Measurements from ENCODE around the gene CHD5.

The CHD5 gene

GRCh38 chr1:6084781-6085495 is 95.2 kb downstream of the CHD5 start:
- DNase-seq (ENCODE audit: extremely low read depth, insufficient read length): no peak
- no peak overlapping the region for H3K4me3 ChIP-seq (replicated peaks; ENCODE audit: low read depth, low read length)
- TF ChIP-seq, protein P1, sequence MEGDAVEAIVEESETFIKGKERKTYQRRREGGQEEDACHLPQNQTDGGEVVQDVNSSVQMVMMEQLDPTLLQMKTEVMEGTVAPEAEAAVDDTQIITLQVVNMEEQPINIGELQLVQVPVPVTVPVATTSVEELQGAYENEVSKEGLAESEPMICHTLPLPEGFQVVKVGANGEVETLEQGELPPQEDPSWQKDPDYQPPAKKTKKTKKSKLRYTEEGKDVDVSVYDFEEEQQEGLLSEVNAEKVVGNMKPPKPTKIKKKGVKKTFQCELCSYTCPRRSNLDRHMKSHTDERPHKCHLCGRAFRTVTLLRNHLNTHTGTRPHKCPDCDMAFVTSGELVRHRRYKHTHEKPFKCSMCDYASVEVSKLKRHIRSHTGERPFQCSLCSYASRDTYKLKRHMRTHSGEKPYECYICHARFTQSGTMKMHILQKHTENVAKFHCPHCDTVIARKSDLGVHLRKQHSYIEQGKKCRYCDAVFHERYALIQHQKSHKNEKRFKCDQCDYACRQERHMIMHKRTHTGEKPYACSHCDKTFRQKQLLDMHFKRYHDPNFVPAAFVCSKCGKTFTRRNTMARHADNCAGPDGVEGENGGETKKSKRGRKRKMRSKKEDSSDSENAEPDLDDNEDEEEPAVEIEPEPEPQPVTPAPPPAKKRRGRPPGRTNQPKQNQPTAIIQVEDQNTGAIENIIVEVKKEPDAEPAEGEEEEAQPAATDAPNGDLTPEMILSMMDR (IDR thresholded peaks at IDR 0.05; ENCODE audit: insufficient read depth, low read length, poor library complexity, severe bottlenecking): no peak

GRCh38 chr1:6083801-6084446 is 96.2 kb downstream of the CHD5 start:
- DNase-seq (ENCODE audit: extremely low read depth, insufficient read length): no peak
- H3K27me3 ChIP-seq (replicated peaks; ENCODE audit: control insufficient read depth, insufficient read depth, low read length): no peaks in the 10 kb centered on the region
- peaks cover 19% of the 10 kb centered on the region for H3K36me3 ChIP-seq (ENCODE audit: control insufficient read depth, insufficient read depth, low read length)
- TF ChIP-seq, protein P1 (IDR thresholded peaks at IDR 0.05; ENCODE audit: insufficient read depth, low read length, poor library complexity, severe bottlenecking): no peak
- H3K4me3 ChIP-seq (replicated peaks; ENCODE audit: low read depth, low read length): no peak overlapping the region

More at GRCh38 chr1:6084781-6085495, 95.2 kb downstream of the CHD5 start:
- peaks cover 17% of the 10 kb centered on the region for H3K36me3 ChIP-seq (ENCODE audit: control insufficient read depth, insufficient read depth, low read length)
- H3K27me3 ChIP-seq (replicated peaks; ENCODE audit: control insufficient read depth, insufficient read depth, low read length): no peaks in the 10 kb centered on the region

- Histone ChIP-seq H3K4me3 (replicated peaks; ENCODE audit: low read depth, low read length) (no peak overlapping the region), H3K27me3 (replicated peaks; ENCODE audit: control insufficient read depth, insufficient read depth, low read length) (no peaks in the 10 kb centered on the region), H3K36me3 (ENCODE audit: control insufficient read depth, insufficient read depth, low read length) (peaks cover 19% of the 10 kb centered on the region)
- TF ChIP-seq, protein P1 (IDR thresholded peaks at IDR 0.05; ENCODE audit: insufficient read depth, low read length, poor library complexity, severe bottlenecking): no peak
- no peak for DNase-seq (ENCODE audit: extremely low read depth, insufficient read length)
Measured at GRCh38 chr1:6083385-6083784, 96.7 kb downstream of the CHD5 start.

- DNase-seq (ENCODE audit: extremely low read depth, insufficient read length): no peak
- Histone ChIP-seq H3K27me3 (replicated peaks; ENCODE audit: control insufficient read depth, insufficient read depth, low read length) (no peaks in the 10 kb centered on the region), H3K36me3 (ENCODE audit: control insufficient read depth, insufficient read depth, low read length) (peaks cover 18% of the 10 kb centered on the region), H3K4me3 (replicated peaks; ENCODE audit: low read depth, low read length) (no peak overlapping the region)
- TF ChIP-seq, protein P1 (IDR thresholded peaks at IDR 0.05; ENCODE audit: insufficient read depth, low read length, poor library complexity, severe bottlenecking): no peak
Measured at GRCh38 chr1:6082430-6082971, 97.6 kb downstream of the CHD5 start.

GRCh38 chr1:6081901-6082300 is 98.2 kb downstream of the CHD5 start:
- TF ChIP-seq, protein P1 (IDR thresholded peaks at IDR 0.05; ENCODE audit: insufficient read depth, low read length, poor library complexity, severe bottlenecking): no peak

More at GRCh38 chr1:6081901-6082300, 98.2 kb downstream of the CHD5 start:
- Histone ChIP-seq H3K27me3 (replicated peaks; ENCODE audit: control insufficient read depth, insufficient read depth, low read length) (no peaks in the 10 kb centered on the region), H3K4me3 (replicated peaks; ENCODE audit: low read depth, low read length) (no peak overlapping the region), H3K36me3 (ENCODE audit: control insufficient read depth, insufficient read depth, low read length) (peaks cover 16% of the 10 kb centered on the region)
- no peak for DNase-seq (ENCODE audit: extremely low read depth, insufficient read length)
